ENCODE measurements around the gene C6orf136.
"Not testable (repeated sequence)": the region's sequence is repeated elsewhere in the genome, so short reads cannot be mapped to it uniquely, and the experiment has no call there.

The C6orf136 gene

DNA sequence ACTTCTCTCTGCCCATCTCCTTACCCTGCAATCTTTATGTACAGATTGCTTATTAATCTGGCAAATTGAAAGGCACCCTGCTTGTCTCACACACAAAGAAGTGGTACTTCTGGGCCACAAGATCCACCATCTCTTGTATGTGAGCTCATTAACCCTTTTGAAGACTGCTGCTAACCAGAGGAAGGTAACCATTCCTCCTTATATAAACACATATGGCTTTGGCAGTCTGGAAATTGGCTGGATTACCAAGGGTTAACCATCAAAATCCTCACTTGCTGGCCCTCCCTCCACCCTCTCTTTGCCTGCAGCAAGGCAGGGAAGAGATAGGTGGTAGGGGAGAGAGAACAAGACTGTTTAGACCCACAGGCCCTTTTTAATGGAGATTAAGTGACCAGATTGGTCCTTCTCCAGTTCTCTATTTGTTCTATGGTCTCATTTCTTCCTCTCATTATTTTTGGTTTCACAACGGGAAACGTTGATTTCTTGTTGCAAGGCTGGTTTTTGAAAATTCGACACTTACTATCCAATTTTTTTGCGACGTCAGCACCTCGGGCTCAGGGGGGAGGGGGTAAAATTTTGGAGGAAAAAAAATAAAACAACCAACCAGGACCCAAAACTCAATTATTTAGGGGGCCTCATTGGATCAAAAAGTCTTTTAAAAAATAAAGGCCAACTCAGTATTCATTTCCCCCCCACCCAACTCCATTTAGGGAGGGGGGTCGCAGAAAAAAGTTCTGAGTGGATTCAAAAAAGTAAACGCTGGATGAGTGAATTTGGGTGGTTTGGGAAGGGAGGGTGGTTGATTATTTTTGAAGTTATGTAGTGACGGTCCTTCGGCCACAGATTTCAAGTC is 30.7 kb upstream of the C6orf136 start:
- no peak for DNase-seq

DNA sequence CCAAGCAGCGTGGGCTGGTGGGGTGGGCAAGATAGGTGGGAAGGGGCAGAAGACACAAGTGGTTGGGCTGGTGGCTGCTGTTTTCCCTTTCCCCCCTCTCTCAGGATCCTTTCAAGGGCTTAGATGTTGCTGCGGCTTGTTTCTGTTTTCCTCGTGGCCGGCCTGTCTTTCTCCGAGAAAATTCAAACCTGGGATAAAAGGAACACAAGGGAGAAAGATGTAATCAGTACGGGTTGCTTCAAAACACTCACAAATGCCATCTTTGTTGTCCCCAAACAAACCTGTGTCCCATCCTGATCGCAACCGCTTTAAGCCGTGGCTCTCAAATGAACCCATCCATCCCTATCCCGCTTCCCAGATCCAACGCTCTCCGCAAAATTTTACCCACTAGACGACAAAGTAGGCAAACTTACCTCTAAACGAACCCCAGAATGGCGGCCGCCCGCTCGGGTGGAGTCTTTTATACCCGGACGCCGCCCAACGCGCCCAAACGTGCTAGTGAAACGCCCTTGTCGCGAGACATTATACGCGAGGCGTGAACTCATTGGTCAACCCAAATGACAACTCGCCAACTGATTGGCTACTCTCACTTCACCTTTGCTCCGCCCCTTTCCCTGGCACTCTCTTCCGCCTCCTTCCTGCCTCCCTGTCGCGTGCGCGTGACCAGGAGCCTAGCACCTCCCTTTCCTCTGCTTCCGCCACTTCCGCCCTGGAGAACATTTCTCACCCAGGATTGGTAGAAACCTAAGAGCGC is 29.9 kb upstream of the C6orf136 start, which contains the start of gene PPP1R10:
PPP1R10 (minus strand) TSS at position 433 of the 754 bp plus-strand sequence. CDS start 7,299 bp downstream, outside the sequence.
- peak; percentile 99 for DNase-seq

DNA sequence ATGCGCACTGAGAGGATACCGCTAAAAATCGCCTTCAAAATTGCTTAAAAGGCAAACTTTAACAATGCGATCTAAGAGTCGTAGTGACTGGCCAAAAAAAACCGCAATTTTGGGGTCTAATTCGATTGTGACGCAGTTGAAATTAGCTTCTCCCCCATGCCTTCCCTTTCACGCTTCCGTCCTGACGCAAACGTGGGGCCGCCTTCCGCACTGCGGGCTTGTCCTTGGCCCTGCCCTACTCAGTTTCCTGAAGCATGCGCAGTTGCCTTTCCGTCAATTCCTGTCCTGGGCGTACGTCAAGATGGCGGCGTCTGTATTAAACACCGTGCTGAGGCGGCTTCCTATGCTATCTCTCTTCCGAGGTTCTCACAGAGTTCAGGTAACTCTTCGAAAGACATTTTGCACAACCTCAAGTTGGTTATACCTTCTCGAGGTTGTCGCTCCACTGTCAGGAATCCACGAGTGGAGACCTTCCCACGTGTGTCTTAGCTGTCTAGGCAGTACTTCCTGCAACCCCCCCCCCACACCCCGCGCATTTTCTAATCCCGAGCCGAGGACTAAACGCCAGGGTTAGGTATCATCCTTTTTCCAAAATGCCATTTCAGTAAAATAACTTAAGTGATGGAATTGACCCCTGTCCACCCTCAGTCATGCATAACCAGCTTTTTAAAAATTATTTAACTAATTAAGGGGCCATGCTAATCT is 29.2 kb upstream of the C6orf136 start, which contains the start of gene MRPS18B:
MRPS18B (plus strand) TSS at position 276 of the 705 bp plus-strand sequence; CDS start at position 302, 26 bp downstream.
- peak; percentile 98 for DNase-seq

DNA sequence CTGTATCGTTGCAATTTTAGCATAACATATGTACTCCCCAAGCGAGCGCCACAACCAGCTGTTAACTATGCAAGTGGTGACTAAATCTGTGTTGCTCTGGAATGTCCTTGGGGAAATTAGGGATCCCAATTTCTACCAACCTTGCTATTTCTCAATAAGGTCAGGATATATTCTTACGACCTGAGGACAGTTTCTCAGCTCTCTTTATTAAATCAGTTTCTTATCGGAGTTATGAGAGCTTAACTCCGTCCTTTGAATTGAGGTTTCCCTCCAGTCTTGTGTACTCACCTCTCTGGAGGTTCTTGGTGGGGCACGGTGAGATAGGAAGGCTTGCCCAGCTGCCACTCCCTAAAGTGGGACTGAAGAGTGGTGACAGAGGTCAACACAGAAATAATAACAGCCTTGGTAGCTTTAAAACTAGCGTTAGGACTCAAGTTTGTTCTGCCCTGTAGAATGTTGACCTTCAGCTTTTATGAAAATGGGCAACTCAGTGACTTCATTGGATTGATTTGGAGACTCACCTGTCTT is 28.6 kb upstream of the C6orf136 start:
- no peak for DNase-seq

DNA sequence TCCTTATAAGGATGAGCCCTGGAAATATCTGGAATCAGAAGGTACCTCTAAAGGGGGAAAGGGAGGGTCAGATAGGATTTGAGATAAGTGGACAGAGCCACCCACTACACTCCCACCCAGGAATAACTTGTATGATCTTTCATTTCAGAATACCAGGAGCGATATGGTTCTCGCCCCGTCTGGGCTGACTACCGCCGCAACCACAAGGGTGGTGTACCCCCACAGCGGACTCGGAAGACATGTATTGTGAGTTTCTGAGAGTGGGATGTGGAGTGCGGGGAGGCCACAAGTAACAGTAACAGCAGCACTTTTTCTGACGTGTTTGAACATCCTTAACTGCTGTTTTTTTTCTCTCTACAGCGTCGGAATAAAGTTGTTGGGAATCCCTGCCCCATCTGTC is 27.4 kb upstream of the C6orf136 start:
- no peak for DNase-seq

DNA sequence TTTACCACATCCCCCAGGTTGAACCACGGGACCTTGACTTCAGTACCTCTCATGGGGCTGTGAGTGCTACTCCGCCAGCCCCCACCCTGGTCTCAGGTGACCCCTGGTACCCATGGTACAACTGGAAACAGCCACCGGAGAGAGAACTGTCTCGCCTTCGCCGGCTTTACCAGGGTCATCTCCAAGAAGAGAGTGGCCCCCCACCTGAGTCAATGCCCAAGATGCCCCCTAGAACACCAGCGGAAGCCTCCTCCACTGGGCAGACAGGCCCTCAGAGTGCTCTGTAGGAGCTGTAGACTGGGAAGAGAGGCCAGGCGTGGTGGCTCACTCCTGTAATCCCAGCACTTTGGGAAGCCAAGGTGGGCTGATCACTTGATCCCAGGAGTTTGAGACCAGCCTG is 21.4 kb upstream of the C6orf136 start:
- no peak for DNase-seq

DNA sequence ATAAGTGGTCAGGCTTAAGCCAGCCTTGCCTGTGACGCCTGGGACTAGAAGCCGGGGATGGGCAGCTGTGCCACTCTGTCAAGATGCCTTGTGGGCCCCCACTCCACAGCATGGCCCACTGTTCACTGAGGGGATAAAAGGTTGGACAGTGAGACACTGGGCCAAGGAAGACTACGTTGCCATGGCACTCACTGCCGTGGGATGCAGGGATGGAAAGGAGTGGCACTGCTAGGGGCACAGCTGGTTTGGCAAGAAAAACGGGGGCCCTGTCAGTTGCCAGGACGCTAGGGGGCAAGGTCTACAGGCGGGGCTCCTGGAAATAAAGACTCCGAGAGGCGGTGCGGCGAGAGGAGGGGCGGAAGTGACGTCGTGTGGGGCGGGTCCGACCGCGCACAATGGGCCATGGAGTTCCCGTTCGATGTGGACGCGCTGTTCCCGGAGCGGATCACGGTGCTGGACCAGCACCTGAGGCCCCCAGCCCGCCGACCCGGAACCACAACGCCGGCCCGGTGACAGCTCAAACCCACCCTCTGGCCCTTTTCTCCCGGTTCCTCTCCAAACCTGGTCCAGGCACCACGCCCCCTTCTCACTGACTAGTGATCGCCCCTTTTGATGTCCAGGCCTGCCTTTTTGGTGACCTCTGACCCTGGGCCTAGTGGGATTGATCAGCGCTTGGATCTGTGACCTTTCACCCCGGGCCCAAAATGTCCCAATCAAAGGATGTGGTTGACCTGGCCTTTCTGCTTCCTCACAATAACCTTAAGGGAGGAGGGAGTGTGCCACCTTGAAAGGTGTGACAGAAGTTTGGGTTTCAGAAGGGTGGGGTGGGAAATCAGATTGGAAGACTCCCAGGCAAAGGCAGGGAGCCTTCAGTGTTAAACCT is 20.2 kb upstream of the C6orf136 start, which contains the start of gene ATAT1:
ATAT1 (plus strand) TSS at position 391 of the 883 bp plus-strand sequence.
- peak; percentile 83 for DNase-seq

DNA sequence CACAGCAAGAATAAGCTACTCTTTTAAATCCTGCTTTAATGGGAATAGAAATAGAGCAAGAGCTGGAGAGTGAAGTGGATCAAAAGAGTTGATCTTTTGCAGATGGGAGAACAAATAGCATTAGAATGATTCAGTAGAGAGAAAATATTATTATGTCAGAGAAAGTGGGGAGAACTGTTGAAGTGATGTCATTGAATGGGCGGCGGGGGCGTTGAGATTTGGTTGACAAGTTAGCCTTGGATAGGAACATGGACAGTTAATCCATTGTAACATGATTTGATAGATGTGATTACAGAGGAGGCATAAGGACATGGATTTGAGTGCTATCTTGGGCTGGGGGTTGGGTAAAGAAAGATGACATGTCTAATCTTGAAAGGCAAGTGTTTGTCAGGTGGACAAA is 11.1 kb upstream of the C6orf136 start:
- no peak for DNase-seq

DNA sequence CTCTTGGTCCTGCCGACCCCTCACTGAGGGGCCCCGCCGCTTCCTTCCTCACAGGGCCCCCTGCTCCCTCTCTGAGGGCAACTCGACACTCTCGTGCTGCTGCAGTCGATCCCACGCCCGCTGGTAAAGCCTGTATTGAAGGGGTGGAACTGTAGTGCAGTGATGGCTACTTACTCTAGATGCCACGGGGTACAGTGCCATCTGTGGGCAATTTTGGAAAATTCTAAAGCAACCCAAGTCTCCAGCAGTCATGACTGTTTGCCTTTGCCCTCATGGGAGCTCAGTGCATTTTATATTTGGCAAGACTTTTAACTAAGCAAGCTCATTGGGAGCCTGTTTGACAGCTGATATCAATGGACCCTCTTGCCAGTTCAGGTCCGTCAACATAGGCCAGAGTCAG is 6.5 kb upstream of the C6orf136 start:
- DNase-seq = no peak

DNA sequence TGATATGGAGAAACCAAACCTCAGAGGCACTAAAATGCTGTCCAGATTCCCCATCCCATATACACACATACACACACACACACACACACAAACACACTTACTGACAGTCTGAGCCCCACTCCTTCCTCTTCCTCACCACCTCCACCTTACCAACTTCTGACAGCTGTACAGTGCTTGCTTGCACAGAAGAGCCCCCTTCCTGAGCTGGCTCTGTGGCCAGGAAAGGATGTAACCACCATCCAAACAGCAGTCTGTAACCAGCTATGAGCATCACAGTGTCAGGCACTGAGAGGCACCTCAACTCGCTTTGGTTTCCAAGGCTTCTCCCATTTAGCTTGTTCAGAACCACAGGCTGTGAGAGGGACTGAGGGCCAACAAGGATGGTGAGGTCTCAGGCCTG is 5.9 kb upstream of the C6orf136 start:
- no peak for DNase-seq

DNA sequence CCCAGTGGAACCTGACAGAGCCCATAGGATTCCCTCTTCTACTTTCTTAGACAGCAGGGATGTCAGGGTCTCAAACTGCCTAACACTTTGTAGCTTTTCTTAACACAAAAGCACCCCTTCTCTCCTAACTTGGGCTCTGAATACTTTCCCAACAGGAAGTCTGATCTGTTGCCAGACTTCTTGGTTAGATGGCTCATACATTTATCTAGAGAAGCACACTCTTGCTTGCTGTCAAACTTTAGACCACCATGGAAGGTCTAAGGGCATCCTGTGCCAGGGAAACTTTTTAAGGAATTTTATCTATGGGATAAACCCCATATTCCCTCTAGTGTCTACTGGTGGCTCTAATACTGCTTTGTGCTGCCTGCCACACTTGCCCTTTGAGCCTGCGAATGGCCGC is 3.3 kb upstream of the C6orf136 start:
- no peak for DNase-seq

DNA sequence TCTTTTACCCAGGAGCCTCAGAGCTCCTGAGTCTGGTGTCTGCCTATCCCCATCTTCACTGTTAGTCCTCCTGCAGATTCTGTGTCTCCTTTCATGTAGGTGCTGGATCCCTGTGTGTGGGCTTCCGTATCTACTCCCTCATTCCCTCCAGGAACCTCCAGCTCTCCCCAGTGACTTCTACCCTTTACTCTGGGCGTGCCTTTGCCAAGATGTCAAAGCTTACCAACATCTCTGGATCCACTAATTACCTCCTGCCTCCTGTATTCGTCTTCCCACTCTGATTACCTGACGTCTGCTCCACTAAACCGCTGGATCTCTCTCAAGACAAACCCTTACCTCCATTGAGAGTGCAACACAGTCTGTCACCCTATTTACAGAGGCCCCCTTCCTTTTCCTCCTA is 2.2 kb upstream of the C6orf136 start:
- DNase-seq = no peak

DNA sequence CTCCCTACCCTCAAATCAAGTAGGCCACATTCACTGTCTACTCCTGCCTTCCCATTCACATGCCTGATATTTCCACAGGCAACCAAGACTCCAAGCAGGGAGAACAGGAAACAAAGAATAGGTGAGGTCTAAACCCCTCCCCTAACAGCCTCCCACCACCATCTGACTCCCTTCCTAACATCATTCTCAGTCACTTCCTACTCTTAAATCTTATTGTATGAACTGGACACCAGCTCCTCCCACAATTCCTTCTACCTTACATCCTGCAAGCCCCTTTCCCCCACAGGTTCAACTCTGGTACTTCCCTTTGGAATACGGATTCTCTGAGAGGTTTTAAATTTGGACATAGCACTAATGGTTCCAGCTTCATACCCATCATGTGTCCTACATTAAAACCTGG is 944 bp upstream of the C6orf136 start:
- DNase-seq = no peak

DNA sequence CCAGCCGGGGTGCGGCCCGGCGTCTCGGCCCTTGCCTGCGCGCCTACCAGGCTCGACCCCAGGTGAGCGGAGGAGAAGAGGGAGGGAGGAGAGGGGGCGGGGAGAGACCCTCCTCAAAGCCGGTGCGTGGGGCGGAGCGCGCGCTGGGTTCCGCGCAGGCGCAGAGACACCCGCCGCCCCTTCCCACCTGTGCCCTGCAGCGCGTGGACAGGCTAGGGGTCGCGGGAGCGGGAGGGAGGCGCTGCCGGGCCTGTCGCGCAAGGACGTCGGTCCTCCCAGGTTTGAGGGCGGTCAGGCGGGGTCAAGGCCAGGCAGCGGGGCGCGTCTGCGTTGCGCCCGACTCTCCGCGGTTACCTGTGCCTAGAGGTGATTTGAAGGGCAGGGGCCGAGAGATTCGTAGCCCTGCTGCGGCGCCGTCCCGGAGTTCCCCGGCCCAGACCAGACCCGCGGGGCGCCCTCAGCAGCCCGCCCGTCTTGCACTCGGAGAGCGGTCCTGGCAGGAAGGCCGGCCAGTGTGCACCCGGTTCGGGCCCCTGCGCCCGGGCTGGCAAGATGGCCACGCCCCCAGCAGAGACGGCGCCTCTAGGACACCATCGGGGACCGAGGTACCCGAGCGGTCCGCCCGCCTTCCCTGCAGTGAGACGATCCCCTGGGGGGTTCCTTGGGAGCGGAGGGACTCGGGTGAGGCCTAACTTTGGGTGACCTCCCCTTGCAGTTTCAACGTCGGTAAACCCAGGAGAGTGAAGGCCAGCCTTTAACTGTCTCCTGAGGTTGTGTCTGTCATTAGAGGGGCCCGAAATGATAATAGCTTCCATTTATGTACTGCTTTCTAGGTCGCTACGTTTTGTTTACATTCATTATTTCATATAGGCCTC is 546 bp downstream of the C6orf136 start:
- peak; percentile 80 for DNase-seq

DNA sequence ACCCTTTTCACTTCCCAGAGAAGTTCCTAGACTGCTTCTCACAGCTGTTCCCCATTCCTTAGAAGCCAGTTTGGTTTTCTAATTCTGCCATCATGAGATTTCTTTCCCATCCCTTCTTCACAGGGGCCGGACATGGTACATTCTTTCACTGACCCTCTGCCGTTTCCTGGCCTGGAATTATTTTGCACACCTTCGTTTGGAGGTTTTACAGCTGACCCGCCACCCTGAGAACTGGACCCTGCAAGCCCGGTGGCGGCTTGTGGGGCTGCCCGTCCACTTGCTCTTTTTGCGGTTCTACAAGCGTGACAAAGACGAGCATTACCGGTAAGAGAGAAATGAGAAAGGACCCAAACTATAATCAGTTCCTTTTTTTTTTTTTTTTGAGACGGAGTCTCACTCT is 4.2 kb downstream of the C6orf136 start:
- no peak for DNase-seq

DNA sequence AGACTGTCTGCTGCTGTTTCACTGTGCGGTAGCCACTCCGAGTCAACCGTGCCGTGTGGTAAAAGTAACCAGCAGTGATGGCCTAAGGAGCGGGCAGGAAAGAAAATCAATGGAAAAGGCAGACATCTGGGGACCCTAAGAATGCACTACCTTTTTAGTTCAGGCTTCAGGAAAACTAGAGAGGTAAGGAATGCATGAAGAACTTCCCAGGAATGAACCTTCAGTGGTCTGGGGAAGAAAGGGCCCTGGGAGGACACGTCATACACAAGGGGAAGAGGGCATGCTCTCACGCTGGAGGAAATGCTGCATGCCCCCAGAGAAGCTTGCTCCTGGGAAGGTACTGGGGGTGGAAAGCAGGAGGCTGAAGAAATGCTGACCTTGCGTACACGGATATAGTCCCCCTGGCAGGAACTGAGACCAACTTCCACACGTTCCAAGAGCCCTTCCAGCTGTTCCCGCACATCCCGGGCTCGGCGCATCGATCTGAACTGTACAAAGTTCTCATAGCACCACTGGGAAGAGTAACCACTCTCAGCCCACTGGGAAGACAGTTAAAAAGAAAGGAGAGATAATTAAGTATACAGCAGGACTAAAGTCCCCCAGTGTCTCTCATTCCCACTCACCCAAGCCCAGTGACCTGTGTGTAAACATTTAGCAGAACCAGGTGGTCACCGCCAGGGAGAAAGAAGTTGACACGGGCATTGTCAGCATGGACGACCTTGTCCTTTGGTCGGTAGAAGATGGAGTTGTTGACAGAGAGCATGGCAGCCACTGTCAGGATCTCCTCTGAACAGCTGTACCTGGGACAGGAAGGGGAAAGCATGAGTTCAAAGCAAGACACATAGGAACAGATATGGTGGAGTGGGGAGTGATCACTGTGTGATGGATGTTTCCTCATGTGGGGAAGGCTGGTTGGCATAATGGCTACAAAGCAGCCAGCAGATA is 8.1 kb downstream of the C6orf136 start:
- DNase-seq = no peak

DNA sequence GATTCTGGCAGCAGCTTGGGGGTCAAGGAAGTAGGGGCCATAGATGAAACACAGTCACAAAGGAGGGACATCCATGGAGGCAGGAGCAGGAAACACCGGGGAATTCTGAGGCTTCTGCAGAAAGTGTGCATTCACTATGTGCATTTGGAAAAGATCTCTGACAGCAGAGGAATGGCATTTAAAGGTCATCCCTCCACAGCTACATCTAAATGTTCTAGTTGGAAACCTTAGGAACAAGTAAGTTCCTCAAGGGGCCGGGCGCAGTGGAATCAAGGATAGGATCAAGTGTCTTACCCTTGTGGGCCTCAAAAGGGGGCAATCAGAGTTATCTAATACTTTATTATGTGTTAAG is 8.8 kb downstream of the C6orf136 start:
- no peak for DNase-seq

DNA sequence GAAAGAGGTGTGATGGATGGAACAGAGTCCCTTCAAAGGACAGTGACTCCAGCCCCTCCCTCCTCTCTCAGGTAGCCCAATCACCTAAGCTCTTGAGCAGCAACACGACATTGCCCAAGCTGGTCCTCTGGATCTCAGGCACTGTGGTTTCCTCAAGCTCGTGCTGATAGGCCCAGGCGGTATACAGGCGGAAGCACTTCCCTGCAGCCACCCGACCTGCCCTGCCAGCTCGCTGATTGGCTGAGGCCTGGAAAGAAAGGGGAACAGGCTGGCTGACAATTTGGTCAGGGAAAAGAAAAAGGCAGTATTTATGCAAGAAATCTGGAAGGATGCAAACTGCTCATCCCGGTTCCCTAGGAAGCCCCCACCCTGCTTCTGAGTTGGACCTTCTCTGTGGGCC is 9.6 kb downstream of the C6orf136 start:
- DNase-seq = no peak

DNA sequence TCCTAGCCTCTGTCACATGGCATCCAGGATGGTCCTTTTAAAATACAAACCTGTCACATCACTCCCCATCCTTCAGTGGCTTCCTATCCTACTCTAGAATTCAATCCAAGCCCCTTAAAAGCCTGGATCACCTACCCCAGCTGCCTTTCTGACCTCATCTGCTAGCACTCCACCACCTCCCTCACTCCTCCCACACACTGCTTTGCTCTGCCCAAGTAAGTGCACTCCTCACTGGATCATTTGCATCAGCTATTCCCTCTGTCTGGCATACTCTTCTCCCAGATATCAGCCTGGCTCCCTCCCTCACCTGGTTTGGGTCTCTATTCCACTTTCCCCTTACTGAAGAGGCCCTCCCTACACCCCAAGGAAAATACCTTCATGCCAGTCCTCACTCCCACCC is 10.5 kb downstream of the C6orf136 start:
- no peak for DNase-seq

DNA sequence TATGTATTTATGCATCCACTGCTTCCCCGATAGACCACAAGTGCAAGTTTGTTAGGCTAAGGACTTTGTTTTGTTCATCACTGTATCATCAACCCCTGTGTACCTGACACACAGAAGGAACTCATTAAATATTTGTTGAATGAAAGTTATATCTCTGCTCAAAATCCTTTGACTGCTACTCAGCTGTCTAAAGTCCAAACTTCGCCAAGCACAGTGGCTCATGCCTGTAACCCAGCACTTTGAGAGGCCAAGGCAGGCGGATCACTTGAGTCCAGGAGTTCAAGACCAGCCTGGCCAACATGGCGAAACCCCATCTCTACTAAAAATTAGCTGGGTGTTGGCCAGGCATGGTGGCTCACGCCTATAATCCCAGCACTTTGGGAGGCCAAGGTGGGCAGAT is 11.0 kb downstream of the C6orf136 start:
- DNase-seq = not testable (repeated sequence)
